ENCODE results near the gene INPP1.

INPP1 gene

DNA sequence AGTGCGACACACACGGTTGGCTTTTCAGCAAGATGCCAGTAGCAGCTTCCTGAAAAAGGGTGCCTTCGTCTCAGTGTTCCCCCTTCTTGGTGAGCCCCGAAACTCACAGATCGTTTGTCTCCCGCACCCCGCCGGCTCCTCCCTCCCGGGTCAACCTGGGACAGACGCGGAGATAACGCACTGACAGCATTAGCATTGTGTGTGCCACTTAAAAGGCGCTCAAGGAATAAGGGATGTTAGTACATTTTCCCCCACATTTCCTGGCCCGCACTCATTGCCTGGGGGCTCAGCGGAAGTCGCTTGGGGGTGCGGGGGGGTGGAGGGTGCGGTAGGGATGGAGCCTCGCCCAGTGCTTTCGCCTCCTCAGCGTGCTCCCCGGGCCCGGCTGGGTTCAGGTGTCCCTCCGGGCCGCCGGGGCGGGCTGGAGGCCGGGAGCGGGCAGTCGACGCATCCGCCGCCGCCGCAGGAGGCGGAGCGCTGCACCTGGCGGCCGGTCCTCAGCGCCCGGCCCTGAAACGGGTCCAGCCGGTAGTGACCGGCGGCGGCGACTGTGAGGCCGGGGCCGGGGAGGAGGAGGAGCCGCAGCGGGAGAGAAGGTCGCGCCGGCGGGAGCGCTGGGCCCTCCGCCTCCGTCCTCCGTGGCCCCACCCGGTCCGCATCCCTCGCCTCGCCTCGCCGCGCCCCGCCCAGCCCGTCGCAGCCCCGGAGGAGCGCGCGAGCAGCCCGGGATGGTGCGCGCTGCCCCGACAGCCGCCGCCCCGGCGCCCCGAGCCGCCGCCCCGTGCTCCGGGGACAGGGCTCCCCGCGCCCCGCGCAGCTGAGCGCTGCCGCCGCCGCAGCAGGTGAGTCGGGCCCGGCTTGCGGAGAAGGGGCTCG, 64.5 kb downstream of the INPP1 start, which contains the start of gene MFSD6:
Gene MFSD6, plus strand, starts transcription at position 694 of the 876 bp plus-strand sequence. CDS start 27,675 bp downstream, outside the sequence.
- TF ChIP-seq ARNTL (CRISPR knock-in tag; IDR thresholded peaks at IDR 0.05; ENCODE audit: borderline replicate concordance, low read depth) (no peak), CSRNP3 (CRISPR knock-in tag; IDR thresholded peaks at IDR 0.05) (no peak), ZNF8 (CRISPR knock-in tag; IDR thresholded peaks at IDR 0.05) (no peak)

GRCh38 chr2:190408538-190409271, 65.3 kb downstream of the INPP1 start:
- ATAC-seq: peak; percentile 70
- TF ChIP-seq ZFP3 (CRISPR knock-in tag; IDR thresholded peaks at IDR 0.05) (no peak), SNAI2 (CRISPR knock-in tag; IDR thresholded peaks at IDR 0.05) (no peak), ARNTL (CRISPR knock-in tag; IDR thresholded peaks at IDR 0.05; ENCODE audit: borderline replicate concordance, low read depth) (no peak), ZC3H10 (CRISPR knock-in tag; IDR thresholded peaks at IDR 0.05) (no peak), RARB (CRISPR knock-in tag; IDR thresholded peaks at IDR 0.05) (no peak), ISL1 (CRISPR knock-in tag; IDR thresholded peaks at IDR 0.05) (no peak), OSR1 (CRISPR knock-in tag; IDR thresholded peaks at IDR 0.05) (no peak), BACH2 (CRISPR knock-in tag; IDR thresholded peaks at IDR 0.05; ENCODE audit: borderline replicate concordance) (no peak), CSRNP3 (CRISPR knock-in tag; IDR thresholded peaks at IDR 0.05) (no peak), CSDC2 (CRISPR knock-in tag; IDR thresholded peaks at IDR 0.05) (no peak), TCF4 (CRISPR knock-in tag; IDR thresholded peaks at IDR 0.05; ENCODE audit: borderline replicate concordance) (no peak), ZFP30 (CRISPR knock-in tag; IDR thresholded peaks at IDR 0.05) (no peak), PPARA (CRISPR knock-in tag; IDR thresholded peaks at IDR 0.05; ENCODE audit: borderline replicate concordance) (no peak), ZNF8 (CRISPR knock-in tag; IDR thresholded peaks at IDR 0.05) (no peak), GLIS3 (CRISPR knock-in tag; IDR thresholded peaks at IDR 0.05) (no peak)
- TF ChIP-seq, protein P1, sequence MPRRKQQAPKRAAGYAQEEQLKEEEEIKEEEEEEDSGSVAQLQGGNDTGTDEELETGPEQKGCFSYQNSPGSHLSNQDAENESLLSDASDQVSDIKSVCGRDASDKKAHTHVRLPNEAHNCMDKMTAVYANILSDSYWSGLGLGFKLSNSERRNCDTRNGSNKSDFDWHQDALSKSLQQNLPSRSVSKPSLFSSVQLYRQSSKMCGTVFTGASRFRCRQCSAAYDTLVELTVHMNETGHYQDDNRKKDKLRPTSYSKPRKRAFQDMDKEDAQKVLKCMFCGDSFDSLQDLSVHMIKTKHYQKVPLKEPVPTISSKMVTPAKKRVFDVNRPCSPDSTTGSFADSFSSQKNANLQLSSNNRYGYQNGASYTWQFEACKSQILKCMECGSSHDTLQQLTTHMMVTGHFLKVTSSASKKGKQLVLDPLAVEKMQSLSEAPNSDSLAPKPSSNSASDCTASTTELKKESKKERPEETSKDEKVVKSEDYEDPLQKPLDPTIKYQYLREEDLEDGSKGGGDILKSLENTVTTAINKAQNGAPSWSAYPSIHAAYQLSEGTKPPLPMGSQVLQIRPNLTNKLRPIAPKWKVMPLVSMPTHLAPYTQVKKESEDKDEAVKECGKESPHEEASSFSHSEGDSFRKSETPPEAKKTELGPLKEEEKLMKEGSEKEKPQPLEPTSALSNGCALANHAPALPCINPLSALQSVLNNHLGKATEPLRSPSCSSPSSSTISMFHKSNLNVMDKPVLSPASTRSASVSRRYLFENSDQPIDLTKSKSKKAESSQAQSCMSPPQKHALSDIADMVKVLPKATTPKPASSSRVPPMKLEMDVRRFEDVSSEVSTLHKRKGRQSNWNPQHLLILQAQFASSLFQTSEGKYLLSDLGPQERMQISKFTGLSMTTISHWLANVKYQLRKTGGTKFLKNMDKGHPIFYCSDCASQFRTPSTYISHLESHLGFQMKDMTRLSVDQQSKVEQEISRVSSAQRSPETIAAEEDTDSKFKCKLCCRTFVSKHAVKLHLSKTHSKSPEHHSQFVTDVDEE (CRISPR knock-in tag; IDR thresholded peaks at IDR 0.05): no peak
- TF ChIP-seq, protein P2, sequence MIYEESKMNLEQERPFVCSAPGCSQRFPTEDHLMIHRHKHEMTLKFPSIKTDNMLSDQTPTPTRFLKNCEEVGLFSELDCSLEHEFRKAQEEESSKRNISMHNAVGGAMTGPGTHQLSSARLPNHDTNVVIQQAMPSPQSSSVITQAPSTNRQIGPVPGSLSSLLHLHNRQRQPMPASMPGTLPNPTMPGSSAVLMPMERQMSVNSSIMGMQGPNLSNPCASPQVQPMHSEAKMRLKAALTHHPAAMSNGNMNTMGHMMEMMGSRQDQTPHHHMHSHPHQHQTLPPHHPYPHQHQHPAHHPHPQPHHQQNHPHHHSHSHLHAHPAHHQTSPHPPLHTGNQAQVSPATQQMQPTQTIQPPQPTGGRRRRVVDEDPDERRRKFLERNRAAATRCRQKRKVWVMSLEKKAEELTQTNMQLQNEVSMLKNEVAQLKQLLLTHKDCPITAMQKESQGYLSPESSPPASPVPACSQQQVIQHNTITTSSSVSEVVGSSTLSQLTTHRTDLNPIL (CRISPR knock-in tag; IDR thresholded peaks at IDR 0.05; ENCODE audit: low read depth): no peak

More for the DNA sequence above, 64.5 kb downstream of the INPP1 start, which contains the start of gene MFSD6:
- ATAC-seq: peak; percentile 78

DNA sequence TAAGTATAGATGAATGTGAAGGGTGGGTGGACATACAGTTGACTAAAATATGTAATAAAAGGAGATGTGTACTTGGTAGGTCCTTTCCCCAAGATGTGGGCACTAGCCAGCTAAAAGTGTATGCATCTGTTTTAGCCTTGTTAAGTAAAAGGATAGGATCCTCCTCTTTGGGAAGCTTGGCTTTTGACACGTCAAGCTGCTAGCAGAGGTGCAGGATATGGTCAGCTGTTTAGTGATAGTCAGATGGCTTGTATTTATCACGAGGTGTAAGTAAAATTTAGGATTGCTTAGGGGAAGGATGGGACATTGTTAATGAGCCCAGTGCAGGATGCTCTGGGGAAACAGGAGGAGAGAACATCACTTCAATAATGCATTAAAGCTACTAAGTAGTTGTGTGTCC, 66.2 kb downstream of the INPP1 start:
- no peak for ATAC-seq
- no peak for TF ChIP-seq ARNTL (CRISPR knock-in tag; IDR thresholded peaks at IDR 0.05; ENCODE audit: borderline replicate concordance, low read depth)

GRCh38 chr2:190410166-190410565, 66.8 kb downstream of the INPP1 start:
- no peak for ATAC-seq
- TF ChIP-seq, protein P3, sequence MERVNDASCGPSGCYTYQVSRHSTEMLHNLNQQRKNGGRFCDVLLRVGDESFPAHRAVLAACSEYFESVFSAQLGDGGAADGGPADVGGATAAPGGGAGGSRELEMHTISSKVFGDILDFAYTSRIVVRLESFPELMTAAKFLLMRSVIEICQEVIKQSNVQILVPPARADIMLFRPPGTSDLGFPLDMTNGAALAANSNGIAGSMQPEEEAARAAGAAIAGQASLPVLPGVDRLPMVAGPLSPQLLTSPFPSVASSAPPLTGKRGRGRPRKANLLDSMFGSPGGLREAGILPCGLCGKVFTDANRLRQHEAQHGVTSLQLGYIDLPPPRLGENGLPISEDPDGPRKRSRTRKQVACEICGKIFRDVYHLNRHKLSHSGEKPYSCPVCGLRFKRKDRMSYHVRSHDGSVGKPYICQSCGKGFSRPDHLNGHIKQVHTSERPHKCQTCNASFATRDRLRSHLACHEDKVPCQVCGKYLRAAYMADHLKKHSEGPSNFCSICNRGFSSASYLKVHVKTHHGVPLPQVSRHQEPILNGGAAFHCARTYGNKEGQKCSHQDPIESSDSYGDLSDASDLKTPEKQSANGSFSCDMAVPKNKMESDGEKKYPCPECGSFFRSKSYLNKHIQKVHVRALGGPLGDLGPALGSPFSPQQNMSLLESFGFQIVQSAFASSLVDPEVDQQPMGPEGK (CRISPR knock-in tag; IDR thresholded peaks at IDR 0.05; ENCODE audit: borderline replicate concordance): no peak
- TF ChIP-seq, protein P4, sequence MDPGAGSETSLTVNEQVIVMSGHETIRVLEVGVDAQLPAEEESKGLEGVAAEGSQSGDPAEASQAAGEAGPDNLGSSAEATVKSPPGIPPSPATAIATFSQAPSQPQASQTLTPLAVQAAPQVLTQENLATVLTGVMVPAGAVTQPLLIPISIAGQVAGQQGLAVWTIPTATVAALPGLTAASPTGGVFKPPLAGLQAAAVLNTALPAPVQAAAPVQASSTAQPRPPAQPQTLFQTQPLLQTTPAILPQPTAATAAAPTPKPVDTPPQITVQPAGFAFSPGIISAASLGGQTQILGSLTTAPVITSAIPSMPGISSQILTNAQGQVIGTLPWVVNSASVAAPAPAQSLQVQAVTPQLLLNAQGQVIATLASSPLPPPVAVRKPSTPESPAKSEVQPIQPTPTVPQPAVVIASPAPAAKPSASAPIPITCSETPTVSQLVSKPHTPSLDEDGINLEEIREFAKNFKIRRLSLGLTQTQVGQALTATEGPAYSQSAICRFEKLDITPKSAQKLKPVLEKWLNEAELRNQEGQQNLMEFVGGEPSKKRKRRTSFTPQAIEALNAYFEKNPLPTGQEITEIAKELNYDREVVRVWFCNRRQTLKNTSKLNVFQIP (CRISPR knock-in tag; IDR thresholded peaks at IDR 0.05; ENCODE audit: borderline replicate concordance, low read depth): no peak
- TF ChIP-seq RARB (CRISPR knock-in tag; IDR thresholded peaks at IDR 0.05) (no peak), ARNTL (CRISPR knock-in tag; IDR thresholded peaks at IDR 0.05; ENCODE audit: borderline replicate concordance, low read depth) (no peak), TOX (CRISPR knock-in tag; IDR thresholded peaks at IDR 0.05; ENCODE audit: borderline replicate concordance) (no peak), ISL1 (CRISPR knock-in tag; IDR thresholded peaks at IDR 0.05) (no peak)
- TF ChIP-seq, protein P2 (CRISPR knock-in tag; IDR thresholded peaks at IDR 0.05; ENCODE audit: low read depth): no peak
